GM12891 (cell line): ENCODE results near the gene KIF11.

Source experiments
- POLR2A ChIP-seq: IDR thresholded peaks from 2 replicates; pipeline ENCODE4 v1.6.1; 2011; ENCODE audit warnings: low read depth, low read length, control low read depth
- POLR2AphosphoS5 ChIP-seq: IDR thresholded peaks from 2 replicates; pipeline ENCODE4 v1.6.1; 2011; ENCODE audit warnings: low read depth, low read length, control low read depth

DNA sequence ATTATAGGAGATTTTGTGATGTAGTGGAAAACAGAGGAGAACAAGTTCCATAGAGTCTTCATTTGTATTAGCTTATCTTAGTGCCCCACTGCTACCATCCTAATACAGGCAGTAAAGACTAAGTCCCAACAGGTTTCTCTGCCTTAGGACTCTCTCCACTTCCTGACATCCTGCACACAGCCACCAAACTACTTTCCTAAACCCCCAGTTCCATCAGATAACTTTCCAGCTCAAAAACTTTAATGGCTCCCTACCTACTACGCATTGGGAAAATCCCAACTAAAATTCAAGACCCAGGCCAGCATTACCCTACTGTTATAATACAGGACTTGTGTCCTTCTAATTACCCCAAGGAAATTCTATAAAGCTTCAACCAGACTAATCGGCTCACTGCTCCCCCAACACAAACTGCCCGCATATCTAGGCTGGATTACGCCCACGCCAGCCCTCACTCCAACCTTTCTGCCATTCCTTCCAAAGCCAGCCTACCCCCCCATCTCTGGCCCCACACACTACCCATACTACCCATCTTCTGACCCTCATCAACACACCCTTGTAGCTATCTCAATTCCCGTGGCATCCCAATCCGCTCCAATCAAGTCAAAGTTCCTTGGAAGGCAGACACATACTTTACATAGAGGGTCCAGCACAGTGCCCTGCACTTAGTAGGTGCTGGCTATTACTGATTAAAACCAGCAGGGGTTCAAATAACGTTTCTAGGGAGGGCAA is 20.4 kb upstream of the KIF11 start:
- no peak for TF ChIP-seq POLR2A
- TF ChIP-seq POLR2AphosphoS5 = no peak
